ENCODE data around the gene DNAI7. TPM values are rescaled to one million over a fixed set of nuclear protein-coding genes. Genes with fewer than 3 reads are reported as not detected.

Gene DNAI7
- total and polyA plus RNA-seq, 9 donors, result 0.65 to 9.5 (median 2.1) TPM

DNA sequence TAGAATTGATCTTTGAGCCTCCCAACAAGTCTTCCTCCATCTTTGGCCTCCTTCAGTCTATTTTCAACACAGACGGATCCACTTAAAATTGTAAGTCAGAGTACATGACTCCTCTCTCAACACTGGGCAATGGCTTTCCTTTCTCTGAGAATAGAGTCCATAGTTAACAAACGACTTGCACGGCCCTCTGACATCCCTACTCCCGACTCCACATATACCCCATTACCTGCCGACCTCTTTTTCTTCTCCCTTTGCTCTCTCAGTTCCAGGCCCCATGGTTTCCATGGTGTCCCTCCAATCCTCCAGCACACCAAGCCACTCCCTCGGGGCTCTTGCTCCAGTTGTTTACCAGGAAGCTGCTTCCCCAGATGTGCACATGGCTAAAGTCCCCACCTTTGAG is 84.7 kb downstream of the DNAI7 start:
- no peak overlapping the region for H3K27ac ChIP-seq
- H3K9me3 ChIP-seq, result no peaks in the 10 kb centered on the region
- H3K36me3 ChIP-seq, result no peaks in the 10 kb centered on the region
- no peaks in the 10 kb centered on the region for H3K27me3 ChIP-seq
- DNase-seq, result no peak
- TF ChIP-seq EP300 (IDR thresholded peaks at IDR 0.05) (no peak), POLR2A (IDR thresholded peaks at IDR 0.05) (no peak)
- TF ChIP-seq, protein P1, sequence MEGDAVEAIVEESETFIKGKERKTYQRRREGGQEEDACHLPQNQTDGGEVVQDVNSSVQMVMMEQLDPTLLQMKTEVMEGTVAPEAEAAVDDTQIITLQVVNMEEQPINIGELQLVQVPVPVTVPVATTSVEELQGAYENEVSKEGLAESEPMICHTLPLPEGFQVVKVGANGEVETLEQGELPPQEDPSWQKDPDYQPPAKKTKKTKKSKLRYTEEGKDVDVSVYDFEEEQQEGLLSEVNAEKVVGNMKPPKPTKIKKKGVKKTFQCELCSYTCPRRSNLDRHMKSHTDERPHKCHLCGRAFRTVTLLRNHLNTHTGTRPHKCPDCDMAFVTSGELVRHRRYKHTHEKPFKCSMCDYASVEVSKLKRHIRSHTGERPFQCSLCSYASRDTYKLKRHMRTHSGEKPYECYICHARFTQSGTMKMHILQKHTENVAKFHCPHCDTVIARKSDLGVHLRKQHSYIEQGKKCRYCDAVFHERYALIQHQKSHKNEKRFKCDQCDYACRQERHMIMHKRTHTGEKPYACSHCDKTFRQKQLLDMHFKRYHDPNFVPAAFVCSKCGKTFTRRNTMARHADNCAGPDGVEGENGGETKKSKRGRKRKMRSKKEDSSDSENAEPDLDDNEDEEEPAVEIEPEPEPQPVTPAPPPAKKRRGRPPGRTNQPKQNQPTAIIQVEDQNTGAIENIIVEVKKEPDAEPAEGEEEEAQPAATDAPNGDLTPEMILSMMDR (IDR thresholded peaks at IDR 0.05), result no peak
- H3K4me3 ChIP-seq, result no peak overlapping the region
- no peaks in the 10 kb centered on the region for H3K4me1 ChIP-seq (ENCODE audit: insufficient read depth)
- intact Hi-C loops (cut with DNase I), result no loop called here
- 92 to 93% (median 93%) methylated on average over 6 of the region's 6 CpGs for WGBS, 3 donors

DNA sequence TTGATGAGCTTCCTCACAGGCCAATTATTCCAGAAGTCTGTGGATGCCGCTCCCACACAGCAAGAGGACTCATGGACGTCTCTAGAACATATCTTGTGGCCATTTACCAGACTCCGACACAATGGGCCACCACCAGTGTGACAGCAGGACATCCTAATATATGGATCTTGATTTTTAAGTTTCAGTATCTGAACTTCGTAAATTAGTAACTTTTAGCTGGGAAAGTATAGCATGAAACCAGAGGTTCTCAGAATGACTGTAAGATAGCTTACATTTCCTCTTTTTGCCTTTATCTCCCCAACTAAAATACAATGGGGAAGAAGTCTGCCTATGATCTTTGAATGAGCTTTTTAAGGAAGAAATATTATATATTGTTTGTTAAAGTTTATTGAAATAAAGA is 87.0 kb downstream of the DNAI7 start:
- no peaks in the 10 kb centered on the region for H3K4me1 ChIP-seq (ENCODE audit: insufficient read depth)
- H3K27ac ChIP-seq, result no peak overlapping the region
- no peak overlapping the region for H3K4me3 ChIP-seq
- H3K9me3 ChIP-seq, result no peaks in the 10 kb centered on the region
- H3K36me3 ChIP-seq, result no peaks in the 10 kb centered on the region
- intact Hi-C loops (cut with DNase I), result no loop called here
- no peak for DNase-seq
- TF ChIP-seq, protein P1 (IDR thresholded peaks at IDR 0.05), result no peak
- TF ChIP-seq EP300 (IDR thresholded peaks at IDR 0.05) (no peak), POLR2A (IDR thresholded peaks at IDR 0.05) (no peak)
- 84 to 85% (median 84%) methylated on average over 4 of the region's 4 CpGs for WGBS, 3 donors
- no peaks in the 10 kb centered on the region for H3K27me3 ChIP-seq

- no peak overlapping the region for H3K27ac ChIP-seq
- H3K4me1 ChIP-seq (ENCODE audit: insufficient read depth), result no peaks in the 10 kb centered on the region
- H3K9me3 ChIP-seq, result no peaks in the 10 kb centered on the region
- H3K36me3 ChIP-seq, result no peaks in the 10 kb centered on the region
- no peaks in the 10 kb centered on the region for H3K27me3 ChIP-seq
- intact Hi-C loops (cut with DNase I), result no loop called here
- DNase-seq, result no peak
- TF ChIP-seq, protein P1 (IDR thresholded peaks at IDR 0.05), result no peak
- TF ChIP-seq POLR2A (IDR thresholded peaks at IDR 0.05) (no peak), EP300 (IDR thresholded peaks at IDR 0.05) (no peak)
- no peak overlapping the region for H3K4me3 ChIP-seq
Observed at GRCh38 chr12:25106818-25107217, 88.1 kb downstream of the DNAI7 start.

DNA sequence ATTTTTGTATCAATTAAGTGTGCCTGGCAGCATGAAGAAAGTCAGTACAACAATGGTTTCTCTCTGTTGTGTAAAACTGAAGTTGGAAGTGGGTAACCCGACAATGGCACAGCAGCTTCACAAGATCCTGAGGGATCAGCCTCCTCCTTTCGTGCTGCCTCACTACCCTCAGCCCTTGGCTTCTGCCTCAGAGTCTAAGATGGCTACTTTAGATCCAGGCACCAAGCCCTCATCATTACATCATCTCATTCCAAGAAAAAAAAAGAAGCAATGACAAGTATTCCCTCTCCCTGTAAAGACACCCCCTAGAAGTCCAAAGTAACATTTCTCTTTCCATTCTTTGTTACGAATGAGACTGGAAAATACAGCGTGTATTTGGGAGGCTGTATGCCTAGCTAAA is 92.6 kb downstream of the DNAI7 start:
- intact Hi-C loops (cut with DNase I), result no loop called here
- Histone ChIP-seq H3K36me3 (no peaks in the 10 kb centered on the region), H3K27me3 (no peaks in the 10 kb centered on the region), H3K4me1 (ENCODE audit: insufficient read depth) (no peaks in the 10 kb centered on the region), H3K4me3 (no peak overlapping the region), H3K9me3 (no peaks in the 10 kb centered on the region), H3K27ac (no peak overlapping the region)
- DNase-seq, result no peak
- TF ChIP-seq POLR2A (IDR thresholded peaks at IDR 0.05), result no peak
- TF ChIP-seq, protein P1 (IDR thresholded peaks at IDR 0.05), result no peak
- 68 to 93% (median 78%) methylated on average over 4 of the region's 4 CpGs for WGBS, 3 donors

DNA sequence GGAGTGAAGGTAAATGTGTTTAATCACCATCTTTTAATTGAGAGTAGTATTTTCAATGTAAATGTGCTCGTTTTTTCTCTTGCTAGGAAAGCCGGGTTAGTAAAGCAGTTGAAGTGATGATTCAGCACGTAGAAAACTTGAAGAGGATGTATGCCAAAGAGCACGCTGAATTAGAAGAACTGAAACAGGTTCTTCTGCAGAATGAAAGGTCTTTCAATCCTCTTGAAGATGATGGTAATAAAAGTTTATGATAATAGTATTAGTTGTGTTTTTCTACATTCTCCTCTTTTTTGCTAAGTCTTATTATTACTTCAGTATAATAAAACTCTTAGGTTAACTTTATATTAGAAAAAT is 93.9 kb downstream of the DNAI7 start:
- DNase-seq, result no peak
- WGBS, 3 donors, result 83 to 91% (median 87%) methylated on average over 4 of the region's 4 CpGs
- Histone ChIP-seq H3K27ac (no peak overlapping the region), H3K9me3 (no peaks in the 10 kb centered on the region), H3K27me3 (no peaks in the 10 kb centered on the region), H3K4me3 (no peak overlapping the region), H3K4me1 (ENCODE audit: insufficient read depth) (no peaks in the 10 kb centered on the region), H3K36me3 (no peaks in the 10 kb centered on the region)
- TF ChIP-seq POLR2A (IDR thresholded peaks at IDR 0.05), result no peak
- TF ChIP-seq EP300 (IDR thresholded peaks at IDR 0.05), result no peak
- TF ChIP-seq, protein P1 (IDR thresholded peaks at IDR 0.05), result no peak
- intact Hi-C loops (cut with DNase I), result no loop called here
